IgD-negative memory B cell (primary cell): ENCODE data around the gene ACR. TPM values are rescaled to one million over a fixed set of nuclear protein-coding genes. Genes with fewer than 3 reads are reported as not detected.

Experiments used
- H3K27ac Mint-ChIP-seq, 3 donors: one replicate each; pipeline ENCODE4 v1.8.0; 2020 to 2022; ENCODE audit warnings: mild to moderate bottlenecking in 3 of 3, mixed read lengths in 3 of 3, moderate library complexity in 1 of 3
- H3K27me3 Mint-ChIP-seq: one replicate; pipeline ENCODE4 v1.8.0; 2021; ENCODE audit warnings: mixed read lengths
- H3K36me3 Mint-ChIP-seq: one replicate; pipeline ENCODE4 v1.8.0; 2020; ENCODE audit warnings: mild to moderate bottlenecking, mixed read lengths
- H3K4me1 Mint-ChIP-seq, 3 donors: one replicate each; pipeline ENCODE4 v1.8.0; 2020 to 2022; ENCODE audit warnings: mixed read lengths in 3 of 3, mild to moderate bottlenecking in 1 of 3
- H3K4me3 Mint-ChIP-seq, 4 donors: one replicate each; pipeline ENCODE4 v1.8.0; 2020 to 2022; ENCODE audit warnings: mild to moderate bottlenecking in 4 of 4, mixed read lengths in 4 of 4, moderate library complexity in 3 of 4
- H3K9me3 Mint-ChIP-seq, 3 donors: one replicate each; pipeline ENCODE4 v1.8.0; 2020 to 2021; ENCODE audit warnings: mixed read lengths in 3 of 3, mild to moderate bottlenecking in 1 of 3
- polyA plus RNA-seq: library from polyadenylated mRNA; unstranded; fragments of 300-500 nt; fragmentation: Illumina TruSeq; gene quantifications from one replicate; pipeline ENCODE4 v1.2.3, GENCODE V29; 2021

ACR gene
- polyA plus RNA-seq, 1 donor from 2014 or later: not detected

GRCh38 chr22:50720301-50721256 is 17.4 kb upstream of the ACR start:
- Mint-ChIP-seq H3K9me3 (no peaks in the 10 kb centered on the region), H3K27ac (no peak overlapping the region), H3K4me1 (peaks cover 0 to 7% (median 7%) of the 10 kb centered on the region in 3 donors), H3K4me3 (no peak overlapping the region), H3K36me3 (no peaks in the 10 kb centered on the region), H3K27me3 (peaks cover 10% of the 10 kb centered on the region)

- Mint-ChIP-seq H3K27ac (no peak overlapping the region), H3K36me3 (no peaks in the 10 kb centered on the region), H3K4me1 (peaks cover 0 to 7% (median 7%) of the 10 kb centered on the region in 3 donors), H3K27me3 (peaks cover 10% of the 10 kb centered on the region), H3K4me3 (no peak overlapping the region), H3K9me3 (no peaks in the 10 kb centered on the region)
These were observed 16.7 kb upstream of the ACR start for GRCh38 chr22:50721257-50721844.

- H3K27ac Mint-ChIP-seq: peak overlapping the region in 1 of 3 donors; percentile 71
- H3K36me3 Mint-ChIP-seq: no peaks in the 10 kb centered on the region
- H3K4me1 Mint-ChIP-seq: peaks cover 0 to 7% (median 7%) of the 10 kb centered on the region in 3 donors
- H3K27me3 Mint-ChIP-seq: peaks cover 10% of the 10 kb centered on the region
- no peaks in the 10 kb centered on the region for H3K9me3 Mint-ChIP-seq
- H3K4me3 Mint-ChIP-seq: no peak overlapping the region
These were observed 15.8 kb upstream of the ACR start for GRCh38 chr22:50722048-50722701.

- Mint-ChIP-seq H3K4me3 (no peak overlapping the region), H3K36me3 (no peaks in the 10 kb centered on the region), H3K9me3 (no peaks in the 10 kb centered on the region), H3K27me3 (peaks cover 10% of the 10 kb centered on the region), H3K4me1 (peaks cover 0 to 7% (median 7%) of the 10 kb centered on the region in 3 donors), H3K27ac (peak overlapping the region in 1 of 3 donors; percentile 71)
These were observed 15.1 kb upstream of the ACR start for GRCh38 chr22:50722716-50723428.

- no peaks in the 10 kb centered on the region for H3K9me3 Mint-ChIP-seq
- no peaks in the 10 kb centered on the region for H3K36me3 Mint-ChIP-seq
- H3K4me1 Mint-ChIP-seq: peaks cover 0 to 8% (median 7%) of the 10 kb centered on the region in 3 donors
- no peak overlapping the region for H3K27ac Mint-ChIP-seq
- H3K27me3 Mint-ChIP-seq: peaks cover 10% of the 10 kb centered on the region
- H3K4me3 Mint-ChIP-seq: peak overlapping the region in 1 of 4 donors; percentile 76
These were observed 14.0 kb upstream of the ACR start for GRCh38 chr22:50723991-50724390.

GRCh38 chr22:50724616-50725015 is 13.4 kb upstream of the ACR start:
- Mint-ChIP-seq H3K9me3 (no peaks in the 10 kb centered on the region), H3K4me3 (peak overlapping the region in 1 of 4 donors; percentile 58), H3K27ac (no peak overlapping the region), H3K36me3 (no peaks in the 10 kb centered on the region), H3K4me1 (peaks cover 0 to 10% (median 9%) of the 10 kb centered on the region in 3 donors), H3K27me3 (peaks cover 9% of the 10 kb centered on the region)

- H3K27ac Mint-ChIP-seq: no peak overlapping the region
- no peak overlapping the region for H3K4me3 Mint-ChIP-seq
- H3K4me1 Mint-ChIP-seq: peaks cover 0 to 14% (median 12%) of the 10 kb centered on the region in 3 donors
- H3K9me3 Mint-ChIP-seq: no peaks in the 10 kb centered on the region
- no peaks in the 10 kb centered on the region for H3K36me3 Mint-ChIP-seq
- H3K27me3 Mint-ChIP-seq: peaks cover 11% of the 10 kb centered on the region
These were observed 12.4 kb upstream of the ACR start for GRCh38 chr22:50725597-50725996.

- H3K4me3 Mint-ChIP-seq: peak overlapping the region in 1 of 4 donors; percentile 35
- H3K36me3 Mint-ChIP-seq: no peaks in the 10 kb centered on the region
- H3K9me3 Mint-ChIP-seq: no peaks in the 10 kb centered on the region
- H3K27me3 Mint-ChIP-seq: peaks cover 11% of the 10 kb centered on the region
- peak overlapping the region in 1 of 3 donors; percentile 31 for H3K27ac Mint-ChIP-seq
- H3K4me1 Mint-ChIP-seq: peaks cover 0 to 14% (median 12%) of the 10 kb centered on the region in 3 donors
These were observed 11.2 kb upstream of the ACR start for GRCh38 chr22:50726643-50727340.

- peaks cover 0 to 17% (median 14%) of the 10 kb centered on the region in 3 donors for H3K4me1 Mint-ChIP-seq
- no peaks in the 10 kb centered on the region for H3K36me3 Mint-ChIP-seq
- no peak overlapping the region for H3K4me3 Mint-ChIP-seq
- H3K27me3 Mint-ChIP-seq: peaks cover 9% of the 10 kb centered on the region
- H3K9me3 Mint-ChIP-seq: no peaks in the 10 kb centered on the region
- peak overlapping the region in 1 of 3 donors; percentile 29 for H3K27ac Mint-ChIP-seq
These were observed 10.1 kb upstream of the ACR start for GRCh38 chr22:50727678-50728522.

GRCh38 chr22:50728523-50728931 is 9.5 kb upstream of the ACR start:
- H3K27me3 Mint-ChIP-seq: peaks cover 6% of the 10 kb centered on the region
- H3K36me3 Mint-ChIP-seq: no peaks in the 10 kb centered on the region
- no peak overlapping the region for H3K4me3 Mint-ChIP-seq
- no peak overlapping the region for H3K27ac Mint-ChIP-seq
- peaks cover 0 to 17% (median 14%) of the 10 kb centered on the region in 3 donors for H3K4me1 Mint-ChIP-seq
- no peaks in the 10 kb centered on the region for H3K9me3 Mint-ChIP-seq

GRCh38 chr22:50729391-50730012 is 8.5 kb upstream of the ACR start:
- Mint-ChIP-seq H3K36me3 (no peaks in the 10 kb centered on the region), H3K4me3 (no peak overlapping the region), H3K27ac (peak overlapping the region in 1 of 3 donors; percentile 90), H3K27me3 (peaks cover 4% of the 10 kb centered on the region), H3K9me3 (no peaks in the 10 kb centered on the region), H3K4me1 (peaks cover 0 to 10% (median 8%) of the 10 kb centered on the region in 3 donors)

- Mint-ChIP-seq H3K27ac (peak overlapping the region in 1 of 3 donors; percentile 90), H3K4me3 (peak overlapping the region in 1 of 4 donors; percentile 23), H3K9me3 (no peaks in the 10 kb centered on the region), H3K36me3 (no peaks in the 10 kb centered on the region), H3K27me3 (peaks cover 6% of the 10 kb centered on the region), H3K4me1 (peaks cover 0 to 10% (median 8%) of the 10 kb centered on the region in 3 donors)
These were observed 7.8 kb upstream of the ACR start for GRCh38 chr22:50730013-50730891.
